ENCODE results near the gene MYBPC3. TPM values are rescaled to one million over a fixed set of nuclear protein-coding genes. Genes with fewer than 3 reads are reported as not detected.

Gene MYBPC3
- total RNA-seq, 4 donors from 2014 or later, result 0.21 to 0.60 TPM; not detected in 2

DNA sequence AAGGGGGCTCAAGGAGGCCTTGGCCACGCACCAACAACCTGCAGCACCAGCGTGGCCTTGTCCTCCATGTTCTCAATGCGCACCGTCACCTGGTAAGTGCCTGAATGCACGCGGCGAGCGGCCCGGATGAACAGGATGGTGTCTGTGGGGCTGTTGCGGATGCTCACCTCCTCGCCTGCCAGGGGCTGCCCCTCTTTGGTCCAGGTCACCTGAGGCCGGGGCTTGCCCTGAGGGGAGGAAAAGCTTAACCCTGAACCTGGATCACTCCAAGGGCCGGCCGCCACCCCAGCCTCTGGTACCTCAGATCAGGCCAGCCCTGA is 19.0 kb downstream of the MYBPC3 start:
- peaks cover 0 to 7% (median 0%) of the 10 kb centered on the region in 4 donors for H3K4me1 ChIP-seq
- H3K27ac ChIP-seq, result no peak overlapping the region
- 86% methylated on average over 14 of the region's 14 CpGs; no CpG with 5 or more reads in 1 of the 2 donors for WGBS, 2 donors
- TF ChIP-seq POLR2A (IDR thresholded peaks at IDR 0.05) (no peak), EP300 (IDR thresholded peaks at IDR 0.05) (no peak)
- TF ChIP-seq, protein P1, sequence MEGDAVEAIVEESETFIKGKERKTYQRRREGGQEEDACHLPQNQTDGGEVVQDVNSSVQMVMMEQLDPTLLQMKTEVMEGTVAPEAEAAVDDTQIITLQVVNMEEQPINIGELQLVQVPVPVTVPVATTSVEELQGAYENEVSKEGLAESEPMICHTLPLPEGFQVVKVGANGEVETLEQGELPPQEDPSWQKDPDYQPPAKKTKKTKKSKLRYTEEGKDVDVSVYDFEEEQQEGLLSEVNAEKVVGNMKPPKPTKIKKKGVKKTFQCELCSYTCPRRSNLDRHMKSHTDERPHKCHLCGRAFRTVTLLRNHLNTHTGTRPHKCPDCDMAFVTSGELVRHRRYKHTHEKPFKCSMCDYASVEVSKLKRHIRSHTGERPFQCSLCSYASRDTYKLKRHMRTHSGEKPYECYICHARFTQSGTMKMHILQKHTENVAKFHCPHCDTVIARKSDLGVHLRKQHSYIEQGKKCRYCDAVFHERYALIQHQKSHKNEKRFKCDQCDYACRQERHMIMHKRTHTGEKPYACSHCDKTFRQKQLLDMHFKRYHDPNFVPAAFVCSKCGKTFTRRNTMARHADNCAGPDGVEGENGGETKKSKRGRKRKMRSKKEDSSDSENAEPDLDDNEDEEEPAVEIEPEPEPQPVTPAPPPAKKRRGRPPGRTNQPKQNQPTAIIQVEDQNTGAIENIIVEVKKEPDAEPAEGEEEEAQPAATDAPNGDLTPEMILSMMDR (IDR thresholded peaks at IDR 0.05), result no peak
- DNase-seq (ENCODE audit: low spot score in 2 of 2), result no peak
- H3K9me3 ChIP-seq, result no peaks in the 10 kb centered on the region
- H3K4me3 ChIP-seq, result no peak overlapping the region
- H3K36me3 ChIP-seq, result peaks cover 0 to 7% (median 4%) of the 10 kb centered on the region in 3 donors
- no peaks in the 10 kb centered on the region for H3K27me3 ChIP-seq

DNA sequence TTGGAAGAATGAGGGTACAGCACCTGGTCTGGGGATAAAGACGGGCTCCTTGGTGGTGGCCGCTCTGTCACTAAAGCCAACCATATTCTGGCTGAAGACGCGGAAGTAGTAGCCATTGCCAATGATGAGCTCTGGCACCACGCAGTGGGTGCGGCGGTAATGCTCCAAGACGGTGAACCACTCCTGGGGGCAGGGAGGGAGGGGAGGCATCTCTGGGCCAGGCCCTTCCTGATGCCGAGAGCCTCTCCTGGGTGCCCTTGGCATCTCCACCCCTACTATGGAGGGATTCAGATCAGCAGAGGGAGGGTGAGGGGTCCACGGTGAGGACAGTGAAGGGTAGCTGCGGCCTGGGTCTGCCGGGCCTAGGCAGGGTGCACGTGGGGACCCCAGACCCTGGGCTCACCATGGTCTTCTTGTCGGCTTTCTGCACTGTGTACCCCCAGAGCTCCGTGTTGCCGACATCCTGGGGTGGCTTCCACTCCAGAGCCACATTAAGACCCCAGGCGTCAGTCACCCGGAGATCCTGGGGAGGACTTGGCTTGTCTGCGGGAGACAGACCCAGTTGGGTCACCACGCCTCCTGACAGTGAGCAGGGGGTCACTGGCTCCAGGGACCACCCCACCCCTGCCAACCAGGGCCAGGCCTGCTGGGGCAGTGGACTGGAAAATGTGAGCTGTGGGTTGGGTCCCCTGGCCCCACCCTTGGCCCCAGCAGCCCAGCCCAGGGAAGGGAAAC is 19.5 kb downstream of the MYBPC3 start:
- H3K9me3 ChIP-seq, result no peaks in the 10 kb centered on the region
- H3K4me3 ChIP-seq, result no peak overlapping the region
- TF ChIP-seq EP300 (IDR thresholded peaks at IDR 0.05), result no peak
- TF ChIP-seq, protein P1 (IDR thresholded peaks at IDR 0.05), result no peak
- TF ChIP-seq POLR2A (IDR thresholded peaks at IDR 0.05), result no peak
- DNase-seq (ENCODE audit: low spot score in 2 of 2), result no peak
- H3K36me3 ChIP-seq, result peaks cover 0 to 7% (median 4%) of the 10 kb centered on the region in 3 donors
- WGBS, 2 donors, result 87 to 89% methylated on average over 9 to 20 of the region's 20 CpGs
- peaks cover 0 to 7% (median 0%) of the 10 kb centered on the region in 4 donors for H3K4me1 ChIP-seq
- no peaks in the 10 kb centered on the region for H3K27me3 ChIP-seq
- no peak overlapping the region for H3K27ac ChIP-seq

DNA sequence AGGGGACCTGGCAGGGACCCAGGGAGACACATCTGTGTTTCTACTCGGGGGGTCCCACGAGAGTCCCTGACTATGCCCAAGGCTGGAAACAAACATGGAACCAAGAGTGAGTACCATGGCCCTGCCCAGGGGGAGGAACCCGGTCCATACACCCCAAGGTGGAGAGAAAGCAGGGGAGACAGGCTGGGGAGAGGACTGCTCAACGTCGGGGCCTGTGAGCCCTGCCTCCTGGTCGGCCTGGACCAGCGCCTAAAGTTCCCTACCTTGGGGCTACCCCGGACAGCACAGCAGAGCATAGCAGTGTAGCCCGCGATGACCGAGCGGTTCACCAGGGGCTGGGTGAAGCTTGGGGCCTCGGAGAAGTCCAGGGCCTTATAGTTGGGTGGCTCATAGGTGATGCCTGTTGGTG is 20.2 kb downstream of the MYBPC3 start:
- H3K36me3 ChIP-seq, result peaks cover 0 to 7% (median 4%) of the 10 kb centered on the region in 3 donors
- 83 to 86% methylated on average over 13 of the region's 13 CpGs for WGBS, 2 donors
- DNase-seq (ENCODE audit: low spot score in 2 of 2), result no peak

DNA sequence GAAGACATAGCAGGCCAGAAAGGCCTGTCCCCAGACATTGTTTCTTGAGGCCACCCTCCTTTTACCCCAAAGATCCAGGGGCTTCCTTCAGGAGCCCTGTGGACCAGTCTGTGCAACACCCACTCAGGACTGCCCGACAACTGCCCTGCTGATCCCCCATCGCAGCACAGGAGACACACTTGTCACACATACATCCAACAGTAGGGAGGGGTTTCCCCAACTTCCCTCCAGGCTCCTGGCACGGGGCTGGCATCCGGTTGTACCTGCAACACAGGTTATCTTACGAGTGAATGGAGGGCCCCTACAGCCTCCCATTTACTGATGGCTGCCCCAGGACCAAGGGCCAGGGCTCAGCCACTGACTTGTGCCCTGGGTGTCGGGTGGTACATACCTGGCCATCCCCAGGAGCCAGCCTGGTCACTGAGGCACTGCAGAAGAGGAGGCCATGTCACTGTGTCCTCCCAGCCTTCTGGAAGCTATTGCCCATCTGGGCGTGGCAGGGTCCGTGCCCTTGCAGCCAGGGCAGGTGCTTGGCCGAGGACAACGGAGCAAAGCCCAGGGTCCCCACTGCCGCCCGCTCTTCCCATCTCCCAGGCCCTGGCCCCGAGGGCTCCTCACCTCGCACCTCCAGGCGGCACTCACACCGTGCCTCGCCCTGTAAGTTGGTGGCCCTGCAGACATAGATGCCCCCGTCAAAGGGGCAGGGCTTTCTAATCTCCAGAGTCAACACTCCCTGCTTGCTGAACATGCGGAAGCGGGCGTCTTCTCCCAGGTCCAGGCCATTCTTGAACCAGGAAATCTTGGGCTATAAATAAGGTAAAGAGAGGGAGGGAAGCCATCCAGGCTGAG is 20.8 kb downstream of the MYBPC3 start:
- Histone ChIP-seq H3K9me3 (no peaks in the 10 kb centered on the region), H3K4me1 (peaks cover 0 to 7% (median 0%) of the 10 kb centered on the region in 4 donors), H3K27me3 (no peaks in the 10 kb centered on the region), H3K27ac (no peak overlapping the region), H3K4me3 (no peak overlapping the region), H3K36me3 (peaks cover 2 to 7% (median 4%) of the 10 kb centered on the region in 3 donors)
- TF ChIP-seq, protein P1 (IDR thresholded peaks at IDR 0.05), result no peak
- TF ChIP-seq EP300 (IDR thresholded peaks at IDR 0.05) (no peak), POLR2A (IDR thresholded peaks at IDR 0.05) (no peak)
- 86 to 87% methylated on average over 13 to 15 of the region's 21 CpGs for WGBS, 2 donors
- no peak for DNase-seq (ENCODE audit: low spot score in 2 of 2)

More for the DNA sequence above, 20.2 kb downstream of the MYBPC3 start:
- TF ChIP-seq POLR2A (IDR thresholded peaks at IDR 0.05), result no peak
- TF ChIP-seq, protein P1 (IDR thresholded peaks at IDR 0.05), result no peak
- no peak for TF ChIP-seq EP300 (IDR thresholded peaks at IDR 0.05)
- Histone ChIP-seq H3K27me3 (no peaks in the 10 kb centered on the region), H3K4me1 (peaks cover 0 to 7% (median 0%) of the 10 kb centered on the region in 4 donors), H3K9me3 (no peaks in the 10 kb centered on the region), H3K27ac (no peak overlapping the region), H3K4me3 (no peak overlapping the region)

All from tibial nerve (tissue), 4 donors.